WTC11 (cell line): ENCODE measurements around the gene FAM135A. TPM values are rescaled to one million over a fixed set of nuclear protein-coding genes. Genes with fewer than 3 reads are reported as not detected.

Experiments
- ATAC-seq: fragments of 200-7000 bp; cut with Tn5 transposase; 2 replicates; pipeline ENCODE4 v1.10.0; 2021; ENCODE audit warnings: mild to moderate bottlenecking, moderate library complexity
- CTCF ChIA-PET: fragments of 300-600 bp; sonication (Branson Sonifier 250); formaldehyde crosslinking; loops from one replicate; lab custom pipeline; 2021; ENCODE audit warnings: antibody characterized with exemption; lab: Charles Lee
- POLR2A ChIA-PET: fragments of 350-600 bp; sonication (Branson Sonifier 250); formaldehyde crosslinking; loops from one replicate; lab custom pipeline; 2021; ENCODE audit warnings: antibody characterized with exemption; lab: Charles Lee
- DNase-seq: peaks from one replicate; pipeline ENCODE4 v3.0.0; 2021; ENCODE audit warnings: low spot score
- H3K27ac Mint-ChIP-seq: 2 replicates; pipeline ENCODE4 v1.8.0; 2021; ENCODE audit warnings: mixed read lengths
- H3K27me3 Mint-ChIP-seq: 2 replicates; pipeline ENCODE4 v1.8.0; 2021; ENCODE audit warnings: low read depth, mild to moderate bottlenecking, moderate library complexity, mixed read lengths
- H3K36me3 Mint-ChIP-seq: 2 replicates; pipeline ENCODE4 v1.8.0; 2021; ENCODE audit warnings: mixed read lengths
- H3K4me1 Mint-ChIP-seq: 2 replicates; pipeline ENCODE4 v1.8.0; 2022; ENCODE audit warnings: mixed read lengths
- H3K4me3 Mint-ChIP-seq: 2 replicates; pipeline ENCODE4 v1.8.0; 2021; ENCODE audit warnings: mild to moderate bottlenecking, moderate library complexity, mixed read lengths
- H3K9me3 Mint-ChIP-seq: 2 replicates; pipeline ENCODE4 v1.8.0; 2021; ENCODE audit warnings: mixed read lengths
- ATF3 ChIP-seq: sonication (generic); formaldehyde crosslinking; conservative IDR thresholded peaks from 2 replicates; pipeline ENCODE4 v1.8.1; 2022; ENCODE audit warnings: mild to moderate bottlenecking, missing genetic modification reagents
- CBFB ChIP-seq: sonication (generic); formaldehyde crosslinking; IDR thresholded peaks from 2 replicates; pipeline ENCODE4 v1.8.1; 2022; ENCODE audit warnings: mild to moderate bottlenecking, low read depth, missing genetic modification reagents
- E2F1 ChIP-seq: sonication (generic); formaldehyde crosslinking; IDR thresholded peaks from 2 replicates; pipeline ENCODE4 v1.8.0; 2022; ENCODE audit warnings: mild to moderate bottlenecking, missing genetic modification reagents
- ERG ChIP-seq: fragments of 250-450 bp; sonication (Bioruptor Pico); IDR thresholded peaks from 2 replicates; pipeline ENCODE4 v1.8.0; 2021; ENCODE audit warnings: mild to moderate bottlenecking
- ESRRA ChIP-seq: sonication (generic); formaldehyde crosslinking; IDR thresholded peaks from 2 replicates; pipeline ENCODE4 v1.8.1; 2022; ENCODE audit warnings: mild to moderate bottlenecking, missing genetic modification reagents, borderline replicate concordance
- FOXJ3 ChIP-seq: sonication (generic); formaldehyde crosslinking; IDR thresholded peaks from 2 replicates; pipeline ENCODE4 v1.9.0; 2021; ENCODE audit warnings: missing genetic modification reagents, mild to moderate bottlenecking, borderline replicate concordance
- GRHL2 ChIP-seq: fragments of 250-450 bp; sonication (Bioruptor Pico); IDR thresholded peaks from 2 replicates; pipeline ENCODE4 v1.8.0; 2022; ENCODE audit warnings: mild to moderate bottlenecking, moderate library complexity; ENCODE audit not compliant: insufficient replicate concordance, severe bottlenecking
- MXD4 ChIP-seq: fragments of 250-450 bp; sonication (Bioruptor Pico); IDR thresholded peaks from 2 replicates; pipeline ENCODE4 v1.8.0; 2021; ENCODE audit warnings: mild to moderate bottlenecking, moderate library complexity, borderline replicate concordance
- NFATC4 ChIP-seq: fragments of 250-450 bp; sonication (Bioruptor Pico); IDR thresholded peaks from 2 replicates; pipeline ENCODE4 v1.9.0; 2021; ENCODE audit warnings: mild to moderate bottlenecking
- NR1H2 ChIP-seq: sonication (generic); formaldehyde crosslinking; IDR thresholded peaks from 2 replicates; pipeline ENCODE4 v1.9.0; 2021; ENCODE audit warnings: mild to moderate bottlenecking, moderate library complexity, missing genetic modification reagents
- RORB ChIP-seq: fragments of 250-450 bp; sonication (Bioruptor Pico); IDR thresholded peaks from 2 replicates; pipeline ENCODE4 v1.9.0; 2021; ENCODE audit warnings: mild to moderate bottlenecking
- SOX15 ChIP-seq: fragments of 250-450 bp; sonication (Bioruptor Pico); IDR thresholded peaks from 2 replicates; pipeline ENCODE4 v1.9.0; 2021; ENCODE audit warnings: mild to moderate bottlenecking
- TCF7 ChIP-seq: sonication (generic); formaldehyde crosslinking; IDR thresholded peaks from 2 replicates; pipeline ENCODE4 v1.8.0; 2022; ENCODE audit warnings: mild to moderate bottlenecking, low read depth, missing genetic modification reagents, moderate library complexity
- TEAD1 ChIP-seq: sonication (generic); formaldehyde crosslinking; IDR thresholded peaks from 2 replicates; pipeline ENCODE4 v1.8.0; 2022; ENCODE audit warnings: mild to moderate bottlenecking, missing genetic modification reagents
- TEAD4 ChIP-seq: sonication (generic); formaldehyde crosslinking; IDR thresholded peaks from 2 replicates; pipeline ENCODE4 v1.8.0; 2022; ENCODE audit warnings: mild to moderate bottlenecking, missing genetic modification reagents
- TP53 ChIP-seq: sonication (generic); formaldehyde crosslinking; IDR thresholded peaks from 2 replicates; pipeline ENCODE4 v1.8.1; 2023; ENCODE audit warnings: mild to moderate bottlenecking, missing genetic modification reagents
- ZMAT4 ChIP-seq: fragments of 250-450 bp; sonication (Bioruptor Pico); IDR thresholded peaks from 2 replicates; pipeline ENCODE4 v1.9.0; 2021; ENCODE audit warnings: mild to moderate bottlenecking
- ZNF138 ChIP-seq: sonication (generic); formaldehyde crosslinking; conservative IDR thresholded peaks from 2 replicates; pipeline ENCODE4 v1.8.1; 2022; ENCODE audit warnings: mild to moderate bottlenecking, moderate library complexity, missing genetic modification reagents
- ZNF232 ChIP-seq: sonication (generic); formaldehyde crosslinking; IDR thresholded peaks from 2 replicates; pipeline ENCODE4 v1.8.0; 2022; ENCODE audit warnings: mild to moderate bottlenecking, missing genetic modification reagents
- ZNF423 ChIP-seq: fragments of 250-450 bp; sonication (Bioruptor Pico); IDR thresholded peaks from 2 replicates; pipeline ENCODE4 v2.1.2; 2022; ENCODE audit warnings: mild to moderate bottlenecking, moderate library complexity
- ZNF671 ChIP-seq: fragments of 250-450 bp; sonication (Bioruptor Pico); IDR thresholded peaks from 2 replicates; pipeline ENCODE4 v1.8.0; 2021; ENCODE audit warnings: mild to moderate bottlenecking
- total RNA-seq: library from RNA; stranded (reverse); gene quantifications from 3 replicates; pipeline ENCODE4 v1.2.3, GENCODE V29; 2021
- TF ChIP-seq, protein P1 (sequence below): sonication (generic); formaldehyde crosslinking; IDR thresholded peaks from 2 replicates; pipeline ENCODE4 v1.8.0; 2022; ENCODE audit warnings: mild to moderate bottlenecking, missing genetic modification reagents
- TF ChIP-seq, protein P2 (sequence below): fragments of 250-450 bp; sonication (Bioruptor Pico); IDR thresholded peaks from 2 replicates; pipeline ENCODE4 v2.1.2; 2022; ENCODE audit warnings: mild to moderate bottlenecking, moderate library complexity
- TF ChIP-seq, protein P3 (sequence below): sonication (generic); formaldehyde crosslinking; IDR thresholded peaks from 2 replicates; pipeline ENCODE4 v1.8.0; 2023; ENCODE audit warnings: missing genetic modification reagents
- TF ChIP-seq, protein P4 (sequence below): sonication (generic); formaldehyde crosslinking; IDR thresholded peaks from 2 replicates; pipeline ENCODE4 v1.8.1; 2023; ENCODE audit warnings: mild to moderate bottlenecking, missing genetic modification reagents, moderate library complexity
- TF ChIP-seq, protein P5 (sequence below): sonication (generic); formaldehyde crosslinking; IDR thresholded peaks from 2 replicates; pipeline ENCODE4 v1.8.1; 2022; ENCODE audit warnings: missing genetic modification reagents, borderline replicate concordance

Gene FAM135A
- total RNA-seq, 1 experiment from 2014 or later = 32.9 TPM

DNA sequence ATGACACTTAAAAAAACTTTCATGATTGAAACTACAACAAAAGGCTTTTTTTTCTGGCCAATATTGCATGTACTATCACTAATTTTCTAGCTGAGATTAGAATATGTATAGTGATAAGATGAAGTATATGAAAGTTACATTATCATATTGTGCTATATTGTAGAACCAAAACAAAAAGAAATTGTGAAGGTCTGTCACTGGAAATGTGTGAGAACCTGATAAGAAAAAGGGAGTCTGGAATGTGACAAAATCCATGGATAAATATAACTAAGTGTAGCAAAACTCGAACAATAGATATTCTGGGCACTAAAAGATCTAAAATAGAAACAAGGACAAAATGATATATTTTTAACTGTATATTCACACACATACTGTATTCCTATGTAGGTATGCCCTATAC, 36.7 kb upstream of the FAM135A start:
- no peak for DNase-seq
- H3K36me3 Mint-ChIP-seq = no peaks in the 10 kb centered on the region
- H3K27me3 Mint-ChIP-seq = no peaks in the 10 kb centered on the region
- H3K9me3 Mint-ChIP-seq = peaks cover 5% of the 10 kb centered on the region; the same call in 1 of the 2 replicates
- ATAC-seq = no peak
- CTCF ChIA-PET = interaction anchor here (1.7 kb wide), 1 partner anchor 67 kb away, joined by 10 read pairs; no protein-coding TSS in a partner anchor
- TF ChIP-seq RORB = no peak
- no peak for TF ChIP-seq ZNF232 (CRISPR knock-in tag)
- TF ChIP-seq, protein P1, sequence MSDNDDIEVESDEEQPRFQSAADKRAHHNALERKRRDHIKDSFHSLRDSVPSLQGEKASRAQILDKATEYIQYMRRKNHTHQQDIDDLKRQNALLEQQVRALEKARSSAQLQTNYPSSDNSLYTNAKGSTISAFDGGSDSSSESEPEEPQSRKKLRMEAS (CRISPR knock-in tag) = no peak
- no peak for TF ChIP-seq TEAD4 (CRISPR knock-in tag)
- POLR2A ChIA-PET = no interaction called here
- H3K27ac Mint-ChIP-seq = no peak overlapping the region
- H3K4me1 Mint-ChIP-seq = peaks cover 10% of the 10 kb centered on the region
- no peak overlapping the region for H3K4me3 Mint-ChIP-seq

- H3K36me3 Mint-ChIP-seq = no peaks in the 10 kb centered on the region
- DNase-seq (no peak), ATAC-seq (no peak)
- H3K27ac Mint-ChIP-seq = no peak overlapping the region
- no peaks in the 10 kb centered on the region for H3K27me3 Mint-ChIP-seq
- ChIA-PET CTCF (interaction anchor here (1.0 to 1.7 kb wide), 2 partner anchors 67 to 157 kb away, joined by 3 to 10 read pairs; no protein-coding TSS in a partner anchor), POLR2A (no interaction called here)
- peaks cover 10% of the 10 kb centered on the region for H3K4me1 Mint-ChIP-seq
- no peak overlapping the region for H3K4me3 Mint-ChIP-seq
- H3K9me3 Mint-ChIP-seq = peaks cover 5% of the 10 kb centered on the region; the same call in 1 of the 2 replicates
- TF ChIP-seq ZMAT4 (CRISPR knock-in tag) (no peak), ATF3 (CRISPR knock-in tag) (no peak), SOX15 (no peak), NR1H2 (CRISPR knock-in tag) (no peak), NFATC4 (CRISPR knock-in tag) (no peak), CBFB (no peak), TCF7 (no peak), FOXJ3 (CRISPR knock-in tag) (no peak), ZNF138 (CRISPR knock-in tag) (no peak), TEAD1 (CRISPR knock-in tag) (no peak), ZNF423 (no peak), ZNF671 (CRISPR knock-in tag) (no peak), ESRRA (no peak)
- TF ChIP-seq, protein P2, sequence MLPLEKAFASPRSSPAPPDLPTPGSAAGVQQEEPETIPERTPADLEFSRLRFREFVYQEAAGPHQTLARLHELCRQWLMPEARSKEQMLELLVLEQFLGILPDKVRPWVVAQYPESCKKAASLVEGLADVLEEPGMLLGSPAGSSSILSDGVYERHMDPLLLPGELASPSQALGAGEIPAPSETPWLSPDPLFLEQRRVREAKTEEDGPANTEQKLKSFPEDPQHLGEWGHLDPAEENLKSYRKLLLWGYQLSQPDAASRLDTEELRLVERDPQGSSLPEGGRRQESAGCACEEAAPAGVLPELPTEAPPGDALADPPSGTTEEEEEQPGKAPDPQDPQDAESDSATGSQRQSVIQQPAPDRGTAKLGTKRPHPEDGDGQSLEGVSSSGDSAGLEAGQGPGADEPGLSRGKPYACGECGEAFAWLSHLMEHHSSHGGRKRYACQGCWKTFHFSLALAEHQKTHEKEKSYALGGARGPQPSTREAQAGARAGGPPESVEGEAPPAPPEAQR = no peak
- TF ChIP-seq, protein P3, sequence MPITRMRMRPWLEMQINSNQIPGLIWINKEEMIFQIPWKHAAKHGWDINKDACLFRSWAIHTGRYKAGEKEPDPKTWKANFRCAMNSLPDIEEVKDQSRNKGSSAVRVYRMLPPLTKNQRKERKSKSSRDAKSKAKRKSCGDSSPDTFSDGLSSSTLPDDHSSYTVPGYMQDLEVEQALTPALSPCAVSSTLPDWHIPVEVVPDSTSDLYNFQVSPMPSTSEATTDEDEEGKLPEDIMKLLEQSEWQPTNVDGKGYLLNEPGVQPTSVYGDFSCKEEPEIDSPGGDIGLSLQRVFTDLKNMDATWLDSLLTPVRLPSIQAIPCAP (CRISPR knock-in tag) = no peak
- TF ChIP-seq, protein P4, sequence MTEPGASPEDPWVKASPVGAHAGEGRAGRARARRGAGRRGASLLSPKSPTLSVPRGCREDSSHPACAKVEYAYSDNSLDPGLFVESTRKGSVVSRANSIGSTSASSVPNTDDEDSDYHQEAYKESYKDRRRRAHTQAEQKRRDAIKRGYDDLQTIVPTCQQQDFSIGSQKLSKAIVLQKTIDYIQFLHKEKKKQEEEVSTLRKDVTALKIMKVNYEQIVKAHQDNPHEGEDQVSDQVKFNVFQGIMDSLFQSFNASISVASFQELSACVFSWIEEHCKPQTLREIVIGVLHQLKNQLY (CRISPR knock-in tag) = no peak
Measured at GRCh38 chr6:70377372-70377771, 35.9 kb upstream of the FAM135A start.

DNA sequence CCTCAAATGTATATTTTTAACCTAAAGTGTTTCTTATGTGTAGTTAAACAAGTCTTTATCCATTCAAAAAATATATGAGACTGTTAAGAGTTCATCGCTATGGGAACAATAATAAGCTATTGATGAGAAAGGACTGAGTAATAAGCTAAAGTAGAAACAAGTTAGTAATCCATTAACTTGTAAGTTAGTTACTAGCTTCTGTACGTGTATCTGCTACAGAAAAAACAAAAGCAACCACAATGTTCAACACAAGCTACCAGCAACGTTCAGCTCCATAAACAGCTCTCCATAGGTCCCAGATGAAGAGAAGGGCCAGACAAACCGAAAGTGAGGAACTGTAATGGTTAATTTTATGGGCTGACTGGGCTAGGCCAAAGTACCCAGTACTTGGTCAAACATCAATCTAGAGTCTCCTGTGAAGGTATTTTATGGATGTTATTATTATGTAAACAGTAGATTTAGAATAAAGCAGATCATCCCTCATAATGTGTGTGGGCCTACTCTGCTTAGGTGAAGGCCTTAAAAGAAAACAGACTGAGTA, 33.8 kb upstream of the FAM135A start:
- H3K4me1 Mint-ChIP-seq = peaks cover 10% of the 10 kb centered on the region
- H3K4me3 Mint-ChIP-seq = no peak overlapping the region
- H3K27ac Mint-ChIP-seq = no peak overlapping the region
- ATAC-seq (no peak), DNase-seq (no peak)
- no peaks in the 10 kb centered on the region for H3K36me3 Mint-ChIP-seq
- peaks cover 5% of the 10 kb centered on the region; the same call in 1 of the 2 replicates for H3K9me3 Mint-ChIP-seq
- ChIA-PET POLR2A (no interaction called here), CTCF (interaction anchor here (2.5 to 2.7 kb wide), 2 partner anchors 8 to 10 kb away, joined by 8 to 17 read pairs; no protein-coding TSS in a partner anchor)
- H3K27me3 Mint-ChIP-seq = no peaks in the 10 kb centered on the region
- TF ChIP-seq GRHL2 = no peak
- no peak for TF ChIP-seq TP53 (CRISPR knock-in tag)
- no peak for TF ChIP-seq ERG (CRISPR knock-in tag)
- no peak for TF ChIP-seq E2F1
- TF ChIP-seq ZNF232 (CRISPR knock-in tag) = no peak
- no peak for TF ChIP-seq MXD4 (CRISPR knock-in tag)
- no peak for TF ChIP-seq ZNF423
- TF ChIP-seq, protein P5, sequence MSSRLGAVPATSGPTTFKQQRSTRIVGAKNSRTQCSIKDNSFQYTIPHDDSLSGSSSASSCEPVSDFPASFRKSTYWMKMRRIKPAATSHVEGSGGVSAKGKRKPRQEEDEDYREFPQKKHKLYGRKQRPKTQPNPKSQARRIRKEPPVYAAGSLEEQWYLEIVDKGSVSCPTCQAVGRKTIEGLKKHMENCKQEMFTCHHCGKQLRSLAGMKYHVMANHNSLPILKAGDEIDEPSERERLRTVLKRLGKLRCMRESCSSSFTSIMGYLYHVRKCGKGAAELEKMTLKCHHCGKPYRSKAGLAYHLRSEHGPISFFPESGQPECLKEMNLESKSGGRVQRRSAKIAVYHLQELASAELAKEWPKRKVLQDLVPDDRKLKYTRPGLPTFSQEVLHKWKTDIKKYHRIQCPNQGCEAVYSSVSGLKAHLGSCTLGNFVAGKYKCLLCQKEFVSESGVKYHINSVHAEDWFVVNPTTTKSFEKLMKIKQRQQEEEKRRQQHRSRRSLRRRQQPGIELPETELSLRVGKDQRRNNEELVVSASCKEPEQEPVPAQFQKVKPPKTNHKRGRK (CRISPR knock-in tag) = no peak
- TF ChIP-seq, protein P1 (CRISPR knock-in tag) = no peak
